ENCODE results near the gene SUMO2.
"Not testable (repeated sequence)": the region's sequence is repeated elsewhere in the genome, so short reads cannot be mapped to it uniquely, and the experiment has no call there.

- TF ChIP-seq CTCF (IDR thresholded peaks at IDR 0.05; ENCODE audit: poor library complexity); EZH2phosphoT487 (IDR thresholded peaks at IDR 0.05; ENCODE audit: low read depth, severe bottlenecking, unreplicated experiment); EZH2 (IDR thresholded peaks at IDR 0.05; ENCODE audit: borderline replicate concordance): not testable (repeated sequence)
Measured at GRCh38 chr17:75207050-75207407, 24.3 kb upstream of the SUMO2 start.

All from hepatocyte (in vitro differentiated cells).